GM18870 (cell line): ENCODE results near the gene SESN1.

Source experiments
- ATAC-seq: cut with Tn5 transposase; IDR thresholded peaks from one replicate; pipeline ENCODE4 v1.9.1; 2021; ENCODE audit warnings: moderate library complexity; ENCODE audit not compliant: unreplicated experiment

Gene SESN1

GRCh38 chr6:108941859-108942258, 152.8 kb downstream of the SESN1 start:
- ATAC-seq = no peak

- no peak for ATAC-seq
Measured at GRCh38 chr6:108941281-108941680, 153.4 kb downstream of the SESN1 start.

GRCh38 chr6:108940741-108941140, 153.9 kb downstream of the SESN1 start:
- no peak for ATAC-seq

GRCh38 chr6:108937170-108937569, 157.5 kb downstream of the SESN1 start:
- ATAC-seq = no peak
